ENCODE data around the gene PRLR.
A peak's percentile ranks its signal among the peaks of the same experiment; 100 is the strongest.

The PRLR gene

GRCh38 chr5:35233121-35233520, 2.8 kb upstream of the PRLR start:
- H3K36me3 Mint-ChIP-seq (ENCODE audit: low read depth): no peaks in the 10 kb centered on the region
- peaks cover 20% of the 10 kb centered on the region for H3K4me1 Mint-ChIP-seq
- peaks cover 20% of the 10 kb centered on the region for H3K27me3 Mint-ChIP-seq (ENCODE audit: low read depth)
- no peak overlapping the region for H3K4me3 Mint-ChIP-seq
- no peak overlapping the region for H3K27ac Mint-ChIP-seq
- H3K9me3 Mint-ChIP-seq: no peaks in the 10 kb centered on the region
- no peak for TF ChIP-seq CTCF (IDR thresholded peaks at IDR 0.05; ENCODE audit: unreplicated experiment in 3 of 3)

GRCh38 chr5:35232124-35232523, 1.8 kb upstream of the PRLR start:
- Mint-ChIP-seq H3K4me1 (peaks cover 28% of the 10 kb centered on the region), H3K36me3 (ENCODE audit: low read depth) (no peaks in the 10 kb centered on the region), H3K27ac (no peak overlapping the region), H3K4me3 (peak overlapping the region in 2 of 3 experiments; percentile 5 to 48), H3K9me3 (no peaks in the 10 kb centered on the region), H3K27me3 (ENCODE audit: low read depth) (peaks cover 20% of the 10 kb centered on the region)
- no peak for TF ChIP-seq CTCF (IDR thresholded peaks at IDR 0.05; ENCODE audit: unreplicated experiment in 3 of 3)

- peak in 2 of 3 experiments; percentile 10 to 21 for TF ChIP-seq CTCF (IDR thresholded peaks at IDR 0.05; ENCODE audit: unreplicated experiment in 3 of 3)
- no peaks in the 10 kb centered on the region for H3K9me3 Mint-ChIP-seq
- H3K36me3 Mint-ChIP-seq (ENCODE audit: low read depth): no peaks in the 10 kb centered on the region
- peak overlapping the region; percentile 79 to 89 (median 85) for H3K27ac Mint-ChIP-seq
- H3K4me1 Mint-ChIP-seq: peaks cover 34% of the 10 kb centered on the region
- H3K27me3 Mint-ChIP-seq (ENCODE audit: low read depth): peaks cover 20% of the 10 kb centered on the region
- H3K4me3 Mint-ChIP-seq: peak overlapping the region; percentile 85 to 92 (median 86)
Observed at GRCh38 chr5:35229076-35230037, 930 bp downstream of the PRLR start.

- Mint-ChIP-seq H3K27me3 (ENCODE audit: low read depth) (peaks cover 20% of the 10 kb centered on the region), H3K9me3 (no peaks in the 10 kb centered on the region), H3K4me3 (peak overlapping the region; percentile 65 to 70 (median 69)), H3K27ac (peak overlapping the region; percentile 19 to 65 (median 59)), H3K4me1 (peaks cover 45% of the 10 kb centered on the region), H3K36me3 (ENCODE audit: low read depth) (no peaks in the 10 kb centered on the region)
- no peak for TF ChIP-seq CTCF (IDR thresholded peaks at IDR 0.05; ENCODE audit: unreplicated experiment in 3 of 3)
Observed at GRCh38 chr5:35228310-35228709, 2.0 kb downstream of the PRLR start.

GRCh38 chr5:35227720-35228119, 2.6 kb downstream of the PRLR start:
- Mint-ChIP-seq H3K4me3 (peak overlapping the region; percentile 65 to 70 (median 69)), H3K36me3 (ENCODE audit: low read depth) (no peaks in the 10 kb centered on the region)

More at GRCh38 chr5:35227720-35228119, 2.6 kb downstream of the PRLR start:
- no peak for TF ChIP-seq CTCF (IDR thresholded peaks at IDR 0.05; ENCODE audit: unreplicated experiment in 3 of 3)
- Mint-ChIP-seq H3K4me1 (peaks cover 46% of the 10 kb centered on the region), H3K27me3 (ENCODE audit: low read depth) (peaks cover 20% of the 10 kb centered on the region), H3K27ac (peak overlapping the region; percentile 19 to 65 (median 59)), H3K9me3 (no peaks in the 10 kb centered on the region)
